HG03342 (cell line): ENCODE data around the gene RAB3GAP1.

ENCODE experiments used
- ATAC-seq: cut with Tn5 transposase; IDR thresholded peaks from one replicate; pipeline ENCODE4 v1.9.1; 2021; ENCODE audit warnings: mild to moderate bottlenecking, moderate library complexity; ENCODE audit not compliant: unreplicated experiment

Gene RAB3GAP1

DNA sequence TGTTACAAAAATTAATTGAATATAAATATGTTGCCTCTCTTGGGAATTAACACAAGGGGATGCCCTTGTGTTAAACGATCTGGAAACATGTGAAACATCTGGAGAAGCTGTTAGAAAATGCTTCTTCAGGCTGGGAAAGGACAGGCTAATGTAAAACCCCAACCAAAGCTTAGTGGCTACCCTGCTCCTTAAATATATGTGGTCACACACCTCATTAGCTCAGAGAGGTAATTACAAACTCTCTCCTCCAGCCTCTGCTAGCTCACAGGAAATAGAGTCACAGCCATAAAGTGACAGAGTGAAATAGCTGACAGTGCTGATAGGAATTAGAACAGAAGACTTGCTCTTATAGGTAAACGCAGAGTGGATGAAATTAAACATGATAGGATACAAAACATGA lies 155.9 kb downstream of the RAB3GAP1 start:
- ATAC-seq: no peak

DNA sequence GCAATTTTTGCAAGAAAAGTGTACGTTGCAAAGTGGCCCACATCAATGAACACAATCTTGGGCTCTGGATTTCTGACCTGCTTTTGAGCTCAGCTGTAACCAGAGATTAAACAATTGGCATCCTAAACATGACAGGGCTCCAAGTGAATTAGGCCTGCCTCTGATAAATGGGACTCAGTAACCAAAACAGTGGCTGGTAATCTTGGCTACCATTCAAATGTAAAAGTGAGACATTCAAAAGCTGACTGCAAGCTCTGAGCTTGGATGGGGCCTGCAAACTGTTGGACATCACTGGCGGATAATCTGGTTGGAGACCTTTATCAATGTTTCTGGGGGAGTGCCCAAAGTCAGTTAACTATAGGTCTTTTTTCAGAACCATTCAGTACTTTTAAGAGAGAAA lies 160.7 kb downstream of the RAB3GAP1 start:
- ATAC-seq: no peak

DNA sequence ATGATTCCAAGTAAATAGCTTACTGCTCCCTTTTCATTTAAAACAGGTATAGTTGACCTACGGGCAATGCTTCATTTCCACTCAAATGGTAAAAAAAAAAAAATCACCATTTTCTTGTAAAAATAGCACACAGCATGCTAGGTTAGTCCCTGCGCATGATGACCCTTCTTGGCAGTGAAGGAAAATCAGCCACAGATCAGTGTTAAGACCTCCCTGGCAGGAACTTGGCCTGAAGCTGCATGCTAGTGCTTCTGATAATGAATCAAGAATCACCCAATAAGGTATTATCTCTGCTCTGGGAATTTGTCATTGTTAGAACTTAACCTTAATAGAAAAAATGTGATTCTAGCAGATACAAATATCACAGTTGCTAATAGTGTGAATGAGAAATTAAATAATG lies 166.3 kb downstream of the RAB3GAP1 start:
- ATAC-seq: no peak

DNA sequence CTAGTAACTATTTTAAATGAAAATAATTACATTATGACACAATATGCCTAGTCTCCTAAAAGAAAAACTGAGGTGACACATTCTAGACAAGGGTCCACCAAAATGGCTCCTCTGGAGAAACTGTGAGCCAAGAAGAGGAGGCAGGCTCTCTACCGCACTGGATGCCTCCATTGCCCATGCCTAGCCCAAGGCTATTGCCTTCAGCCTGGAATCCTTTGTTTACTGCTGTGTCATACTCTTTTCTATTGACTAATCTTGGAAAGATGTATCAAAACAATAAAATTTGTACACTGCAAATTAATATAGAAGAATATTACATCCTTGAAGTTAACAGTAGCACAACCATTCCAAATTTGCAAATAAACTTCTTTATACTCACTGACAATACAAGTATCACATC lies 167.1 kb downstream of the RAB3GAP1 start:
- no peak for ATAC-seq
